Nephron (organoid): ENCODE results near the gene AGK.

Experiments used
- H3K27ac Mint-ChIP-seq, 3 experiments: 2 replicates each; pipeline ENCODE4 v1.8.0; 2020; ENCODE audit warnings: mixed read lengths in 3 of 3, mild to moderate bottlenecking in 2 of 3, moderate library complexity in 1 of 3
- H3K27me3 Mint-ChIP-seq: 2 replicates; pipeline ENCODE4 v1.8.0; 2021; ENCODE audit warnings: low read depth, mild to moderate bottlenecking, moderate library complexity, mixed read lengths
- H3K36me3 Mint-ChIP-seq: 2 replicates; pipeline ENCODE4 v1.8.0; 2020; ENCODE audit warnings: low read depth, mixed read lengths
- H3K4me1 Mint-ChIP-seq: 2 replicates; pipeline ENCODE4 v1.8.0; 2020; ENCODE audit warnings: mixed read lengths
- H3K4me3 Mint-ChIP-seq, 3 experiments: 2 replicates each; pipeline ENCODE4 v1.8.0; 2020; ENCODE audit warnings: mild to moderate bottlenecking in 3 of 3, mixed read lengths in 3 of 3, moderate library complexity in 2 of 3
- H3K9me3 Mint-ChIP-seq: 2 replicates; pipeline ENCODE4 v1.8.0; 2020; ENCODE audit warnings: mixed read lengths
- CTCF ChIP-seq, 3 experiments: fragments of 200-600 bp; sonication (generic); IDR thresholded peaks; one replicate each; pipeline ENCODE4 v1.5.0; 2021; ENCODE audit warnings: antibody characterized with exemption in 3 of 3; ENCODE audit not compliant: unreplicated experiment in 3 of 3

AGK gene

GRCh38 chr7:141551094-141551781 is at the start of gene AGK:
Gene AGK (plus strand): TSS chr7:141551410. CDS start chr7:141555467, 4,057 bp downstream.
- H3K9me3 Mint-ChIP-seq, result no peaks in the 10 kb centered on the region
- H3K4me1 Mint-ChIP-seq, result peaks cover 21% of the 10 kb centered on the region
- H3K36me3 Mint-ChIP-seq, result peaks cover 14% of the 10 kb centered on the region
- no peaks in the 10 kb centered on the region for H3K27me3 Mint-ChIP-seq
- peak within 1 kb of the TSS; percentile 89 to 90 (median 90) for H3K4me3 Mint-ChIP-seq
- no peak for TF ChIP-seq CTCF (IDR thresholded peaks at IDR 0.05; ENCODE audit: unreplicated experiment in 3 of 3)
- peak within 1 kb of the TSS; percentile 82 to 94 (median 89) for H3K27ac Mint-ChIP-seq

GRCh38 chr7:141501451-141501850 is 49.8 kb upstream of the AGK start:
- H3K4me1 Mint-ChIP-seq, result no peaks in the 10 kb centered on the region
- no peaks in the 10 kb centered on the region for H3K36me3 Mint-ChIP-seq
- H3K27me3 Mint-ChIP-seq, result peaks cover 11% of the 10 kb centered on the region
- no peaks in the 10 kb centered on the region for H3K9me3 Mint-ChIP-seq
- no peak overlapping the region for H3K27ac Mint-ChIP-seq
- H3K4me3 Mint-ChIP-seq, result no peak overlapping the region
- TF ChIP-seq CTCF (IDR thresholded peaks at IDR 0.05; ENCODE audit: unreplicated experiment in 3 of 3), result no peak

GRCh38 chr7:141511316-141511675 is 39.9 kb upstream of the AGK start:
- peaks cover 9% of the 10 kb centered on the region for H3K4me1 Mint-ChIP-seq
- peak overlapping the region; percentile 29 to 75 (median 56) for H3K4me3 Mint-ChIP-seq
- H3K27ac Mint-ChIP-seq, result no peak overlapping the region
- H3K27me3 Mint-ChIP-seq, result peaks cover 54% of the 10 kb centered on the region
- H3K36me3 Mint-ChIP-seq, result no peaks in the 10 kb centered on the region
- peaks cover 9% of the 10 kb centered on the region for H3K9me3 Mint-ChIP-seq
- no peak for TF ChIP-seq CTCF (IDR thresholded peaks at IDR 0.05; ENCODE audit: unreplicated experiment in 3 of 3)

GRCh38 chr7:141511676-141512396 is 39.4 kb upstream of the AGK start:
- Mint-ChIP-seq H3K4me1 (peaks cover 9% of the 10 kb centered on the region), H3K27ac (no peak overlapping the region), H3K4me3 (peak overlapping the region; percentile 48 to 82 (median 75)), H3K9me3 (peaks cover 9% of the 10 kb centered on the region), H3K27me3 (peaks cover 56% of the 10 kb centered on the region), H3K36me3 (no peaks in the 10 kb centered on the region)
- no peak for TF ChIP-seq CTCF (IDR thresholded peaks at IDR 0.05; ENCODE audit: unreplicated experiment in 3 of 3)

GRCh38 chr7:141512597-141512996 is 38.6 kb upstream of the AGK start:
- H3K27me3 Mint-ChIP-seq, result peaks cover 56% of the 10 kb centered on the region
- H3K4me3 Mint-ChIP-seq, result peak overlapping the region; percentile 48 to 82 (median 75)
- H3K27ac Mint-ChIP-seq, result no peak overlapping the region
- H3K9me3 Mint-ChIP-seq, result peaks cover 9% of the 10 kb centered on the region
- H3K4me1 Mint-ChIP-seq, result peaks cover 9% of the 10 kb centered on the region
- H3K36me3 Mint-ChIP-seq, result no peaks in the 10 kb centered on the region
- no peak for TF ChIP-seq CTCF (IDR thresholded peaks at IDR 0.05; ENCODE audit: unreplicated experiment in 3 of 3)
